PFSK-1 (cell line): Measurements from ENCODE around the gene ATG16L2.

ENCODE experiments used
- FOXP2 ChIP-seq: optimal IDR thresholded peaks from 2 replicates; pipeline ENCODE3; 2011; ENCODE audit warnings: borderline replicate concordance, control low read depth, inconsistent platforms; ENCODE audit not compliant: insufficient read depth; ENCODE audit errors: extremely low read length, extremely low read depth
- TAF1 ChIP-seq: IDR thresholded peaks from 2 replicates; pipeline ENCODE4 v1.6.1; 2012; ENCODE audit warnings: low read length, control low read depth, borderline replicate concordance; ENCODE audit not compliant: insufficient read depth
- TF ChIP-seq, protein P1 (sequence below), 2 experiments: IDR thresholded peaks; 2 replicates each; pipeline versions ENCODE4 v1.6.1 to v1.8.0; 2011 to 2012; ENCODE audit warnings: low read depth in 2 of 2, low read length in 2 of 2, control low read depth in 1 of 2, inconsistent platforms in 1 of 2, mild to moderate bottlenecking in 1 of 2, moderate library complexity in 1 of 2; ENCODE audit not compliant: insufficient read depth in 1 of 2

DNA sequence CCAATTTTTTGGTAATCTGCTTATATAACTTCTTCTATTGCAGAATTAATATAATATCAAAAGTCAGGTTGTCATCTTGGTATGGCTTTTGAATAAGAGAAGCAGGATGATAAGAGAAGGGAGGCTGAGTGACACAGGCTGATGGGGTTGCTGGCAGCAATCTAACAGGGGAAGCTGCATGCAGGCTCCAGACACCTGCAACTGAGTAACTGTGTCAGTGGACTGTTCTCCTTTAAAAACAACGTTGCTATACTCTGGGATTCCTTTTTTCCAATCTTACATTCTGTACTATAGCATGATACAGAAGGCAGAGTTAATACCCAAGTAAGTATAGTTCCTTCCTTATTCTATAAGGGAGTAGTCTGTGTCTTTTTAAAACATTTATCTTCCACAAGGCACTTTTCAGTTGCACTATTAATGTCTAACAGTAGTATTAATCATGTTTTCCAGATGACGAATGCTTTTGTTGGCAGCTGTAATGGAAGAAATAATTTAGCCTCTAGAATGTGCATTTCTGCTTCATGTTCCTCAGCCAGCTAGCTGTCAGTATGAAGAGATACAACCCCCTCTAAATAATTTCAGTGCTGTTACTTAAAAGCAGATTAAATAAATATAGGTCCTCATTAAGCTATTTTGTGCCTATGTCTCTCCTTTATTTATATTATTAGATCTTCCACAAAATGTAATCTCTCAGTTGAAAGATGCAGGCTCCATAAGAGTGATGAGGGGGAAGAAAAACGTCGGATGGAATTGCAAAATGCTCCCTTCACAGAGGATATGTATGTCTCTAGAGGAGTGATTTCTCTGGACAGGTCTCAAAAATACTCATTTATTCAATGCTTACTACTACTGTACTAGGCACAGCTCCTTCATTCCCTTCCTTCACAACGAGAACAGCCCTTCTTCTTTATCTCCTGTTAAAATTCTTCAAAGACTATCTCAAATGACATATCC lies 50.8 kb downstream of the ATG16L2 start:
- no peak for TF ChIP-seq FOXP2
- TF ChIP-seq, protein P1, sequence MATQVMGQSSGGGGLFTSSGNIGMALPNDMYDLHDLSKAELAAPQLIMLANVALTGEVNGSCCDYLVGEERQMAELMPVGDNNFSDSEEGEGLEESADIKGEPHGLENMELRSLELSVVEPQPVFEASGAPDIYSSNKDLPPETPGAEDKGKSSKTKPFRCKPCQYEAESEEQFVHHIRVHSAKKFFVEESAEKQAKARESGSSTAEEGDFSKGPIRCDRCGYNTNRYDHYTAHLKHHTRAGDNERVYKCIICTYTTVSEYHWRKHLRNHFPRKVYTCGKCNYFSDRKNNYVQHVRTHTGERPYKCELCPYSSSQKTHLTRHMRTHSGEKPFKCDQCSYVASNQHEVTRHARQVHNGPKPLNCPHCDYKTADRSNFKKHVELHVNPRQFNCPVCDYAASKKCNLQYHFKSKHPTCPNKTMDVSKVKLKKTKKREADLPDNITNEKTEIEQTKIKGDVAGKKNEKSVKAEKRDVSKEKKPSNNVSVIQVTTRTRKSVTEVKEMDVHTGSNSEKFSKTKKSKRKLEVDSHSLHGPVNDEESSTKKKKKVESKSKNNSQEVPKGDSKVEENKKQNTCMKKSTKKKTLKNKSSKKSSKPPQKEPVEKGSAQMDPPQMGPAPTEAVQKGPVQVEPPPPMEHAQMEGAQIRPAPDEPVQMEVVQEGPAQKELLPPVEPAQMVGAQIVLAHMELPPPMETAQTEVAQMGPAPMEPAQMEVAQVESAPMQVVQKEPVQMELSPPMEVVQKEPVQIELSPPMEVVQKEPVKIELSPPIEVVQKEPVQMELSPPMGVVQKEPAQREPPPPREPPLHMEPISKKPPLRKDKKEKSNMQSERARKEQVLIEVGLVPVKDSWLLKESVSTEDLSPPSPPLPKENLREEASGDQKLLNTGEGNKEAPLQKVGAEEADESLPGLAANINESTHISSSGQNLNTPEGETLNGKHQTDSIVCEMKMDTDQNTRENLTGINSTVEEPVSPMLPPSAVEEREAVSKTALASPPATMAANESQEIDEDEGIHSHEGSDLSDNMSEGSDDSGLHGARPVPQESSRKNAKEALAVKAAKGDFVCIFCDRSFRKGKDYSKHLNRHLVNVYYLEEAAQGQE (IDR thresholded peaks at IDR 0.05; ENCODE audit: insufficient read depth in 1 of 2, low read depth in 2 of 2, low read length in 2 of 2) = no peak
- TF ChIP-seq TAF1 = no peak
